Tibial artery (tissue), 4 donors: ENCODE data around the gene DUS4L.

ENCODE experiments used
- DNase-seq, 2 donors: peaks; one replicate each; pipeline ENCODE4 v3.0.0-alpha.2; 2019
- H3K27ac ChIP-seq, 2 donors: fragments of 200-600 bp; sonication (generic) in 1 of 2; 1 replicate in 1 of 2; 2 replicates in 1 of 2; pipeline ENCODE4 v1.5.1; 2018 to 2019; ENCODE audit warnings: mild to moderate bottlenecking in 1 of 2
- H3K27me3 ChIP-seq, 2 donors: fragments of 200-600 bp; sonication (generic) in 1 of 2; one replicate each; pipeline versions ENCODE4 v1.5.1 to v1.6.0; 2016 to 2019
- H3K36me3 ChIP-seq, 3 donors: fragments of 200-600 bp; sonication (generic) in 2 of 3; one replicate each; pipeline ENCODE4 v1.5.1; 2016 to 2019; ENCODE audit warnings: mild to moderate bottlenecking in 2 of 3
- H3K4me1 ChIP-seq, 4 donors: fragments of 200-600 bp; sonication (generic) in 2 of 4; 1 replicate in 3 of 4; 2 replicates in 1 of 4; pipeline ENCODE4 v1.5.1; 2016 to 2019
- H3K4me3 ChIP-seq, 2 donors: fragments of 200-600 bp; sonication (generic) in 1 of 2; 1 replicate in 1 of 2; 2 replicates in 1 of 2; pipeline ENCODE4 v1.5.1; 2018 to 2019; ENCODE audit warnings: mild to moderate bottlenecking in 2 of 2
- H3K9me3 ChIP-seq, 3 donors: fragments of 200-600 bp; sonication (generic) in 1 of 3; one replicate each; pipeline ENCODE4 v1.5.1; 2016 to 2019
- intact Hi-C: fragments of 100-400 bp; cut with DNase I; formaldehyde crosslinking; loops from one replicate; pipeline ENCODE4 v1.15.0; 2023; ENCODE audit warnings: low total_unique reads
- TF ChIP-seq, protein P1 (sequence below), 2 experiments: fragments of 200-600 bp in 1 of 2; fragments of 450-650 bp in 1 of 2; IDR thresholded peaks; one replicate each; pipeline ENCODE4 v1.5.1; 2017 to 2019; ENCODE audit warnings: antibody characterized with exemption in 2 of 2, mild to moderate bottlenecking in 1 of 2, moderate library complexity in 1 of 2

The DUS4L gene

DNA sequence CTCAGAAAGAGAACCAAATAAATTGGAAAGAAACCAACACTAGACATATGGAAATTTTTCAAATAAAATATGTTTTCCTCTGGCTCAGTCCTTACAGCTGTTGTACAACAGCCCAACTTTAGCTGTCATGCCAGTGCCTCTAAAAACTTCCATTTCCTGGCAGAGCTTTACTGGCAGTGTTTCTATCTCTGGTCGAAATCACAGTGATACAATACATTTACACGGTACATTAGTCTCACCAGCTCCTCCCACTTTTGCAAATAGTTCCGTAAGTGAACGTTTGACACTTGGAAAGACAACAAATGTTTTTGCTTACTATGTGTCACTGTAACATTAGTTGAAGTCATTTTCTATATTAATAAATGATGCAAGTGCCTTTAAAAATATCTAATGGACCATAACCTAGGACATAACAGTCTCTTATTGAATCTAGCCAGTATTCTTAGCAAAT lies 46.1 kb downstream of the DUS4L start:
- intact Hi-C loops: no loop called here
- Histone ChIP-seq H3K9me3 (no peaks in the 10 kb centered on the region), H3K4me1 (peaks cover 0 to 23% (median 3%) of the 10 kb centered on the region in 4 donors), H3K4me3 (no peak overlapping the region), H3K36me3 (peaks cover 13 to 30% (median 16%) of the 10 kb centered on the region in 3 donors), H3K27ac (no peak overlapping the region), H3K27me3 (no peaks in the 10 kb centered on the region)
- no peak for DNase-seq
- TF ChIP-seq, protein P1, sequence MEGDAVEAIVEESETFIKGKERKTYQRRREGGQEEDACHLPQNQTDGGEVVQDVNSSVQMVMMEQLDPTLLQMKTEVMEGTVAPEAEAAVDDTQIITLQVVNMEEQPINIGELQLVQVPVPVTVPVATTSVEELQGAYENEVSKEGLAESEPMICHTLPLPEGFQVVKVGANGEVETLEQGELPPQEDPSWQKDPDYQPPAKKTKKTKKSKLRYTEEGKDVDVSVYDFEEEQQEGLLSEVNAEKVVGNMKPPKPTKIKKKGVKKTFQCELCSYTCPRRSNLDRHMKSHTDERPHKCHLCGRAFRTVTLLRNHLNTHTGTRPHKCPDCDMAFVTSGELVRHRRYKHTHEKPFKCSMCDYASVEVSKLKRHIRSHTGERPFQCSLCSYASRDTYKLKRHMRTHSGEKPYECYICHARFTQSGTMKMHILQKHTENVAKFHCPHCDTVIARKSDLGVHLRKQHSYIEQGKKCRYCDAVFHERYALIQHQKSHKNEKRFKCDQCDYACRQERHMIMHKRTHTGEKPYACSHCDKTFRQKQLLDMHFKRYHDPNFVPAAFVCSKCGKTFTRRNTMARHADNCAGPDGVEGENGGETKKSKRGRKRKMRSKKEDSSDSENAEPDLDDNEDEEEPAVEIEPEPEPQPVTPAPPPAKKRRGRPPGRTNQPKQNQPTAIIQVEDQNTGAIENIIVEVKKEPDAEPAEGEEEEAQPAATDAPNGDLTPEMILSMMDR (IDR thresholded peaks at IDR 0.05): no peak

DNA sequence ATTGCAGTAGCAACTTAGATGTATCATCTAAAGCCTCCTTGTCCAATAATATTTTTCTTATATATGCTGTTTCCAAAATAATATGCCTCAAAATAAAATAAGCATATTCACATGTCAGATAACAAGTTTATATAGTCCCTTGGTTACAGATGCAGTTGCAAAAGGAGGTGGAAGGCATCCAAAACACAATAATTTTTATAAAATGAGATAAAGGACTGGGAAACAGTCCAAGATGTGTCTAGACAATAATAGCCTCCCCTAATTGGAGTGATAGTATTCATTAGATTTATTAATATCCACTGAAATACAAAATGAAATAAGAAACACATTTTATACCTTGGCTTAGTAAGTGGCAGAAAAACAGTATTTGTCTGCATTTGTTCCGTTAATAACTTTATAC lies 46.6 kb downstream of the DUS4L start:
- no peaks in the 10 kb centered on the region for H3K9me3 ChIP-seq
- intact Hi-C loops: no loop called here

DNA sequence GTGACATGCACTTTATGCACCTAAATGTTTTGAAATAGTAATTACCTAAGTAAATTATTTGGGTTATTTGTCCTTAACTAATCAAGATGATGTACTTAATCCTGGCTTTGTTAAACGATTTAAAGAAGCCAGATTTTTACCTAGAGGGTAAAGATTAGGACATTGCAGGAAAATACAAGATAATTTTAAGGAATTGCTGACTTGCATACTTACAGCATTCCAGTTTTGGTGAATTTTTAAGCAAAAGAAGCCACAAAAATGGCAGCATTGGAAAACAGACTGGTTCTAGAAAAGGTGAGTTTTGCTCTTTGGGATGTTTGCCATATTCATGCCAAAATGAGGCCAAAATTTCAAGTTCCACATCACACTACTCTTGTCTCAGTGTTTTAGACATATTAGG lies 49.7 kb downstream of the DUS4L start:
- intact Hi-C loops: no loop called here
- no peak overlapping the region for H3K27ac ChIP-seq
- no peaks in the 10 kb centered on the region for H3K9me3 ChIP-seq
- no peak for DNase-seq
- peaks cover 0 to 22% (median 3%) of the 10 kb centered on the region in 4 donors for H3K4me1 ChIP-seq
- peaks cover 23 to 42% (median 35%) of the 10 kb centered on the region in 3 donors for H3K36me3 ChIP-seq
- TF ChIP-seq, protein P1 (IDR thresholded peaks at IDR 0.05): no peak
- no peaks in the 10 kb centered on the region for H3K27me3 ChIP-seq
- H3K4me3 ChIP-seq: no peak overlapping the region

More for the DNA sequence above, 46.6 kb downstream of the DUS4L start:
- no peaks in the 10 kb centered on the region for H3K27me3 ChIP-seq
- H3K4me1 ChIP-seq: peaks cover 0 to 23% (median 3%) of the 10 kb centered on the region in 4 donors
- peaks cover 18 to 32% (median 19%) of the 10 kb centered on the region in 3 donors for H3K36me3 ChIP-seq
- H3K27ac ChIP-seq: no peak overlapping the region
- TF ChIP-seq, protein P1 (IDR thresholded peaks at IDR 0.05): no peak
- no peak for DNase-seq
- H3K4me3 ChIP-seq: no peak overlapping the region

DNA sequence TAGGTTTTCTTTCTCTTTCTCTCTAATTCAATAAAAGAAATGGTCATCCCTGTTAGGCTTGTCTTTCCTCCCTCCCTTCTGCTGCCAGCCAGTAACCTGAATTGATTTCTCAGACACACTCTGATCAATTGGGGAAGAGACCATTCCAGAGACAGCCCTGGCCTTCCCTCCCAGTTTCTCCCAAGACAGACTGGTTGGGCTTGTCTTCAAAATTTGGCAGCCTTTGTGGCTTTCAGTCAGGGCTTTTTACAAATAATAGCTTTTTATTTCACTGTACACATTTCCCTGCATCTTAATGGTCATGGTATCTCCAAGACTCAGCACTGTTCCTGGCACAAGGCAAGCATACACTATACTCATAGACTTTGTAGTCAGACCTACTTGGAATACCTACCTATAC lies 50.2 kb downstream of the DUS4L start:
- H3K4me3 ChIP-seq: no peak overlapping the region
- TF ChIP-seq, protein P1 (IDR thresholded peaks at IDR 0.05): no peak
- H3K27me3 ChIP-seq: no peaks in the 10 kb centered on the region
- H3K9me3 ChIP-seq: no peaks in the 10 kb centered on the region
- no peak overlapping the region for H3K27ac ChIP-seq
- DNase-seq: no peak
- peaks cover 0 to 17% (median 3%) of the 10 kb centered on the region in 4 donors for H3K4me1 ChIP-seq
- H3K36me3 ChIP-seq: peaks cover 23 to 47% (median 35%) of the 10 kb centered on the region in 3 donors
- intact Hi-C loops: no loop called here

DNA sequence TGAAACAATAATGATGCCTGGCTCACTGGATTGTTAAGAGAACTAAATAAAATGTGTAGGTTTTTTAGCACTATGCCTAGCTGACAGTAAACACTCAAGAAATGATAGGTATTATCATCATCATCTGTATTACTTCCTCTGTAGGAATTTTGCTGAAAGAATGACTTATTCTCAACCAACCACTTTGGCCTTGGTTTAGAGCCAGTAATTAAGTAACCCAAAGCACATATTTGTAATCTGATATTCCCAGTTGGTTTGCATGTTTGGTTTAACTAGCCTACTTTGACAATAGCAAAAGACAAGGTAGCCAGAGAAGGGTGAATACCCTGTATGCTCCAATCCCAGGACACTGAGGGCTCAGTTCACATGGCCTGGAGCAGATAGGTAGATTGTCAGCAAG lies 50.7 kb downstream of the DUS4L start:
- TF ChIP-seq, protein P1 (IDR thresholded peaks at IDR 0.05): no peak
- no peaks in the 10 kb centered on the region for H3K27me3 ChIP-seq

More for the DNA sequence above, 50.7 kb downstream of the DUS4L start:
- intact Hi-C loops: no loop called here
- DNase-seq: no peak
- H3K4me1 ChIP-seq: peaks cover 0 to 12% (median 3%) of the 10 kb centered on the region in 4 donors
- no peak overlapping the region for H3K27ac ChIP-seq
- no peaks in the 10 kb centered on the region for H3K9me3 ChIP-seq
- H3K36me3 ChIP-seq: peaks cover 23 to 44% (median 35%) of the 10 kb centered on the region in 3 donors
- no peak overlapping the region for H3K4me3 ChIP-seq
